GM19397 (cell line): ENCODE results near the gene BCL2L1.

Source experiments
- ATAC-seq: cut with Tn5 transposase; IDR thresholded peaks from one replicate; pipeline ENCODE4 v1.9.1; 2021; ENCODE audit warnings: mild to moderate bottlenecking, moderate library complexity; ENCODE audit not compliant: unreplicated experiment

The BCL2L1 gene

GRCh38 chr20:31731321-31731717 is 8.7 kb upstream of the BCL2L1 start:
- no peak for ATAC-seq

- ATAC-seq = peak; percentile 85
Observed at GRCh38 chr20:31723319-31724078, 831 bp upstream of the BCL2L1 start.

GRCh38 chr20:31723069-31723318 is 326 bp upstream of the BCL2L1 start:
- ATAC-seq = no peak

- no peak for ATAC-seq
Observed at GRCh38 chr20:31721408-31722256, 1.0 kb downstream of the BCL2L1 start.

GRCh38 chr20:31720486-31721407 is 1.9 kb downstream of the BCL2L1 start:
- ATAC-seq = no peak

- ATAC-seq = no peak
Observed at GRCh38 chr20:31719644-31720485, 2.8 kb downstream of the BCL2L1 start.

GRCh38 chr20:31718952-31719643 is 3.6 kb downstream of the BCL2L1 start:
- ATAC-seq = no peak

GRCh38 chr20:31717478-31718201 is 5.0 kb downstream of the BCL2L1 start:
- ATAC-seq = peak; percentile 36

GRCh38 chr20:31716818-31717477 is 5.7 kb downstream of the BCL2L1 start:
- peak; percentile 9 for ATAC-seq

- no peak for ATAC-seq
Observed at GRCh38 chr20:31716351-31716750, 6.3 kb downstream of the BCL2L1 start.

GRCh38 chr20:31715766-31716165 is 6.9 kb downstream of the BCL2L1 start:
- ATAC-seq = no peak

- no peak for ATAC-seq
Observed at GRCh38 chr20:31713312-31714273, 9.1 kb downstream of the BCL2L1 start.

- ATAC-seq = no peak
Observed at GRCh38 chr20:31712564-31713311, 9.9 kb downstream of the BCL2L1 start.

- ATAC-seq = no peak
Observed at GRCh38 chr20:31712112-31712553, 10.5 kb downstream of the BCL2L1 start.

GRCh38 chr20:31711179-31712111 is 11.2 kb downstream of the BCL2L1 start:
- ATAC-seq = no peak
